Calu3 (cell line): Measurements from ENCODE around the gene SEPTIN11. TPM values are rescaled to one million over a fixed set of nuclear protein-coding genes. Genes with fewer than 3 reads are reported as not detected.

Source experiments
- BruUV-seq: library from RNA; stranded (reverse); fragments of 400-500 nt; replicated peaks from 2 replicates; lab custom pipeline; 2021; lab: Mats Ljungman, UMichigan
- CTCF ChIA-PET: fragments of 300-600 bp; sonication (Branson Sonifier 250); formaldehyde crosslinking; loops from one replicate; lab custom pipeline; 2022; ENCODE audit warnings: antibody characterized with exemption; lab: Charles Lee
- DNase-seq: peaks from one replicate; pipeline ENCODE4 v3.0.0; 2022
- H3K27ac Mint-ChIP-seq: one replicate; pipeline ENCODE4 v1.8.0; 2022; ENCODE audit warnings: mixed read lengths; ENCODE audit not compliant: unreplicated experiment
- H3K27me3 Mint-ChIP-seq: one replicate; pipeline ENCODE4 v1.8.0; 2022; ENCODE audit warnings: mixed read lengths; ENCODE audit not compliant: unreplicated experiment
- H3K36me3 Mint-ChIP-seq: one replicate; pipeline ENCODE4 v1.8.0; 2022; ENCODE audit warnings: mild to moderate bottlenecking, moderate library complexity, mixed read lengths; ENCODE audit not compliant: insufficient read depth, unreplicated experiment
- H3K4me1 Mint-ChIP-seq: one replicate; pipeline ENCODE4 v1.8.0; 2022; ENCODE audit warnings: mild to moderate bottlenecking, low read depth, mixed read lengths; ENCODE audit not compliant: unreplicated experiment
- H3K4me3 Mint-ChIP-seq: one replicate; pipeline ENCODE4 v1.8.0; 2022; ENCODE audit warnings: mild to moderate bottlenecking, low read depth, moderate library complexity, mixed read lengths; ENCODE audit not compliant: unreplicated experiment
- H3K9me3 Mint-ChIP-seq: one replicate; pipeline ENCODE4 v1.8.0; 2022; ENCODE audit warnings: low read depth, mixed read lengths; ENCODE audit not compliant: unreplicated experiment
- intact Hi-C: fragments of 100-400 bp; cut with micrococcal nuclease; formaldehyde crosslinking; loops from one replicate; pipeline ENCODE4 v1.10.0; 2022; ENCODE audit not compliant: unreplicated experiment
- total RNA-seq: library from RNA; stranded (reverse); gene quantifications from 2 replicates; pipeline ENCODE4 v1.2.3, GENCODE V29; 2022
- TF ChIP-seq, protein P1 (sequence below): fragments of 200-600 bp; IDR thresholded peaks from one replicate; pipeline ENCODE4 v1.8.0; 2022; ENCODE audit warnings: antibody characterized with exemption; ENCODE audit not compliant: unreplicated experiment

SEPTIN11 gene
- total RNA-seq, 1 experiment from 2014 or later: 56.2 TPM

DNA sequence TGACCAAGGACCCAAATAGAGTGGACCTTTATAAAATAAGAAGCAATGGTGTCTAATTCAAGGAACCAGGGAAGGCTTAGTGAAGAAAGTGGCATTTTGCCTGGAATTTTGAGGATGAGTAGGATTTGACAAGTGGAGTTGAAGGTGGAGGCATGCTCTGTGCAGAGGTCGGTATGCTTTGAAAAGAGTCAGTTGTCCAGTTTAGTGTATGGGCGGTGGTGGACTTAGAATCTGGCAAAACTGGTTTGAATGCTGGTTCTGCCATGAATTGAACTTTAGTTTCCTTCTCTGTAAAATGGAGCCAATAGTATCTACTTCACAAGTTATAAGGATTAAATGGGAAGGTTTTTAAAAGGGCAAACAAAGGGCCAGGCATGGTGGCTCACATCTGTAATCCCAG, 29.7 kb downstream of the SEPTIN11 start:
- H3K27ac Mint-ChIP-seq: peak overlapping the region; percentile 43

DNA sequence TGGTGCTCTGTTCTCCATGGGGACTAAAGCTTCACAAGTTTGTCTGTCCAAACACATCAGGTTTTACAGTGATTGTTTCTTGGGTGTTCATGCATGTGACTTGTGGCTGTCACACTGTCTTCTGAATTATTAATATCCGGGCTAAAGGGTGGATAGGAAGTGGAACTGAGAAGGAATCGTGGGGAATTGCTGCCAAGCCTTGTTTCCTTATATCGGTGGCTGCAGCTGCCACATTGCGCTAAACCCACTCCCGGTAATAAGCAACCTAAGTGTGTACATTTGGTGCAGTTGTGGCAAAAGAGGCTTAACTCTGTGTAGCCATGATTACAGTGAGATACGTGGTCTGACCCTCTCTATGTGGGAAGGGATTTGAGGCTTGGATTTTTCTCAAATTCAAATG, 30.7 kb downstream of the SEPTIN11 start:
- Mint-ChIP-seq H3K4me1 (peaks cover 37% of the 10 kb centered on the region), H3K9me3 (no peaks in the 10 kb centered on the region), H3K36me3 (peaks cover 4% of the 10 kb centered on the region), H3K27ac (no peak overlapping the region), H3K27me3 (no peaks in the 10 kb centered on the region), H3K4me3 (no peak overlapping the region)
- no peak for DNase-seq
- CTCF ChIA-PET: no interaction called here
- no TSS peak for BruUV-seq
- intact Hi-C loops: no loop called here
- TF ChIP-seq, protein P1, sequence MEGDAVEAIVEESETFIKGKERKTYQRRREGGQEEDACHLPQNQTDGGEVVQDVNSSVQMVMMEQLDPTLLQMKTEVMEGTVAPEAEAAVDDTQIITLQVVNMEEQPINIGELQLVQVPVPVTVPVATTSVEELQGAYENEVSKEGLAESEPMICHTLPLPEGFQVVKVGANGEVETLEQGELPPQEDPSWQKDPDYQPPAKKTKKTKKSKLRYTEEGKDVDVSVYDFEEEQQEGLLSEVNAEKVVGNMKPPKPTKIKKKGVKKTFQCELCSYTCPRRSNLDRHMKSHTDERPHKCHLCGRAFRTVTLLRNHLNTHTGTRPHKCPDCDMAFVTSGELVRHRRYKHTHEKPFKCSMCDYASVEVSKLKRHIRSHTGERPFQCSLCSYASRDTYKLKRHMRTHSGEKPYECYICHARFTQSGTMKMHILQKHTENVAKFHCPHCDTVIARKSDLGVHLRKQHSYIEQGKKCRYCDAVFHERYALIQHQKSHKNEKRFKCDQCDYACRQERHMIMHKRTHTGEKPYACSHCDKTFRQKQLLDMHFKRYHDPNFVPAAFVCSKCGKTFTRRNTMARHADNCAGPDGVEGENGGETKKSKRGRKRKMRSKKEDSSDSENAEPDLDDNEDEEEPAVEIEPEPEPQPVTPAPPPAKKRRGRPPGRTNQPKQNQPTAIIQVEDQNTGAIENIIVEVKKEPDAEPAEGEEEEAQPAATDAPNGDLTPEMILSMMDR: no peak

More for the DNA sequence above, 29.7 kb downstream of the SEPTIN11 start:
- no TSS peak for BruUV-seq
- Mint-ChIP-seq H3K4me1 (peaks cover 37% of the 10 kb centered on the region), H3K27me3 (no peaks in the 10 kb centered on the region), H3K4me3 (no peak overlapping the region), H3K36me3 (peaks cover 4% of the 10 kb centered on the region), H3K9me3 (no peaks in the 10 kb centered on the region)
- no peak for DNase-seq
- intact Hi-C loops: no loop called here
- CTCF ChIA-PET: no interaction called here
- TF ChIP-seq, protein P1: no peak

DNA sequence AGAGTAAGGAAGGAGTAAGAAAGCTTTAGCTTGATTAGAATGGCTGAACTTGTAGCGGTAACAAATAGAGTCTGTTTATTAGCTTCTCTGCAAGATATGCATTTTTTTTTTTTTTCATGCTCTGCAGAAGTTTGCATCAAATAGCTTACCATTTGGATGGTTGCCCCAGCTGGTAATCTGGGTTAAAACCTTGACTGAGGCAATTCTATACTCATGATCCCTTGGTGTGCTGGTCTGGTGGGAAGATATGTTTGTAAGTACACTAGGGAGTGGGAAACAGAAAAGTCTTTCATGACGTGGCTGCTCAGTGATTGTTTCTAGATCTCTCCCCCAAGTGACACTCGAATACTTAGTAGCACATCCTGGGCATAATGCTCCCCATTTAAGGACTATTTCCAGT, 32.1 kb downstream of the SEPTIN11 start:
- Mint-ChIP-seq H3K4me3 (no peak overlapping the region), H3K9me3 (no peaks in the 10 kb centered on the region), H3K27me3 (no peaks in the 10 kb centered on the region), H3K36me3 (peaks cover 4% of the 10 kb centered on the region), H3K4me1 (peaks cover 42% of the 10 kb centered on the region), H3K27ac (no peak overlapping the region)
- BruUV-seq: no TSS peak
- TF ChIP-seq, protein P1: no peak
- DNase-seq: no peak
- intact Hi-C loops: no loop called here
- CTCF ChIA-PET: no interaction called here

DNA sequence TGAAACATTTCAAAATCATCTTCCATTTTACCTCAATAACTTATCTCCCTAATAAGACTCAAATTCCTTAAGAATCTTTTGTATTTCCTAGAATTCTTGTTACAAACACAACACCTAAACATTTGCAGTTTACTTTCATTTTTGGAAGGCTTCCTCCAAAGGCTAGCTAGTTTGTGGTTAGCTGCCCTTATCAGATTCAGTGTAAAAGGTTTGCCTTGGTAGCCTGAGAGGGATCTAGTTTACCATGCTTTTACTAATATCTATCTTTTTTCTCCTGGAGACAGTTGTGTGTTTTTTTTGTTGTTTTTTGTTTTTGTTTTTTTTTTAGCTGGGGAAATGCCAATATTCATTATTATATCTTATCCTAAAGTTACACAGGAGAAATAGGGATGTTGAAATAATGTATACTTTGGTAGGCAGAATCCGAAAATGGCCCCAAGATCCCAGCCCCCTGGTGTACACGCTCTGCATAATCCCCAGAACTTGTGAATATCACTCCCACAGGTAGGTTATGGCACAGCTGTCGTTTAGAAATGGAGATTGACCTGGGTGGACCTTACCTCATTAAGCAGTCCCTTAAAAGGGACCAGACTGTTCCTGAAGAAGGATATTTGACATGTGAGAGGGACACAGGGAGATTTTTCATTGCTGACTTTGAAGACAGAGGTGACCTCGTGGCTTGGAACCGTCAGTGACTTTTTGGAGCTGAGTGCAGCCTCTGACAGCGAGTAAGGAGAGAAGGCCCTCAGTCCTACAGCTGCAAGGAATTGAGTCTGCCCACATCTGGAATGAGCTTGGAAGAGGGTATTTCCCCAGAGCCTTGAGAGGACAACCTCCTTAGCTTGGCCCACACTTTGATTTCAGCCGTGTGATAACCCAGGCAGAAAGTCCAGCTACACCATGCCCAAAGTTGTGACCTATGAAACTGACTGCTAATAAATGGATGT, 33.4 kb downstream of the SEPTIN11 start:
- H3K27ac Mint-ChIP-seq: peak overlapping the region; percentile 31
- intact Hi-C loops: no loop called here
- TF ChIP-seq, protein P1: no peak
- peaks cover 4% of the 10 kb centered on the region for H3K36me3 Mint-ChIP-seq
- peaks cover 48% of the 10 kb centered on the region for H3K4me1 Mint-ChIP-seq
- CTCF ChIA-PET: no interaction called here
- BruUV-seq: no TSS peak
- no peaks in the 10 kb centered on the region for H3K27me3 Mint-ChIP-seq
- no peak overlapping the region for H3K4me3 Mint-ChIP-seq
- DNase-seq: no peak
- no peaks in the 10 kb centered on the region for H3K9me3 Mint-ChIP-seq
